Measurements from ENCODE around the gene LHX6. TPM values are rescaled to one million over a fixed set of nuclear protein-coding genes. Genes with fewer than 3 reads are reported as not detected.

Gene LHX6
- total RNA-seq, 4 donors from 2014 or later, result 0.68 to 12.7 (median 1.4) TPM; not detected in 1

DNA sequence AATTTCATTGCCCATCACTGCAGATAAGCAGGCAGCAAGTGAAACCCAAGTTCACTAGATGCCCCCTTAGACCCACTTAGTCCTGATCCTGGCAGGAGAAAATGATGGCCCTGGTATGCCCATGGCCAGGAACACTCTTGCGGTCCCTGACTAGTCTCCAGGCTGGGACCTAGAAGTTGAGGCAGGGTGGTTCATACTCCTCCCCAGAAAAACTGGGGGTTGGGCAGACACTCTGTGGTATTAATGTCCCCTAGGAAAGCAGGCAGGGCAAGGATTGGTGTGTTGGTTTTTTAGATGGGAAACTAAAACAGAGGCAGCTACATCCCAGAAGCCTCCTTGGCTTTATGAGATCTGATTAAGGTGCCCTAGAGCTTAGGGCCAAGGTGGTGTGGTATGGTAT lies 13.1 kb downstream of the LHX6 start:
- Histone ChIP-seq H3K9me3 (no peaks in the 10 kb centered on the region), H3K27ac (no peak overlapping the region), H3K4me3 (no peak overlapping the region), H3K36me3 (no peaks in the 10 kb centered on the region), H3K4me1 (peaks cover 19 to 33% (median 24%) of the 10 kb centered on the region in 4 donors), H3K27me3 (peaks cover 100% of the 10 kb centered on the region)
- in situ Hi-C loops (cut with MboI; ENCODE audit: low pct_ligation_motif_present in 1 of 4, low pct_unique_long_range_greater_than_20kb in 1 of 4, low sequenced_read_pairs in 3 of 4), result no loop called here
- intact Hi-C loops (cut with DNase I; ENCODE audit: low total_unique reads), result no loop called here
- 100% methylated on average over 1 of the region's 1 CpG; no CpG with 5 or more reads in 1 of the 2 donors for WGBS, 2 donors (ENCODE audit: low coverage in 1 of 2)
- TF ChIP-seq EP300 (IDR thresholded peaks at IDR 0.05; ENCODE audit: low read depth) (no peak), CTCF (IDR thresholded peaks at IDR 0.05) (no peak), POLR2A (IDR thresholded peaks at IDR 0.05) (no peak), POLR2AphosphoS5 (IDR thresholded peaks at IDR 0.05) (no peak)
- DNase-seq, result no peak

- peak overlapping the region in 1 of 4 donors; percentile 50 for H3K4me3 ChIP-seq
- peaks cover 15 to 23% (median 19%) of the 10 kb centered on the region in 4 donors for H3K4me1 ChIP-seq
- in situ Hi-C loops (cut with MboI; ENCODE audit: low pct_ligation_motif_present in 1 of 4, low pct_unique_long_range_greater_than_20kb in 1 of 4, low sequenced_read_pairs in 3 of 4), result no loop called here
- H3K27ac ChIP-seq, result no peak overlapping the region
- 58 to 86% methylated on average over 4 to 9 of the region's 9 CpGs for WGBS, 2 donors (ENCODE audit: low coverage in 1 of 2)
- peaks cover 94% of the 10 kb centered on the region for H3K27me3 ChIP-seq
- intact Hi-C loops (cut with DNase I; ENCODE audit: low total_unique reads), result no loop called here
- DNase-seq, result no peak
- no peak for TF ChIP-seq CTCF (IDR thresholded peaks at IDR 0.05)
- no peak for TF ChIP-seq POLR2AphosphoS5 (IDR thresholded peaks at IDR 0.05)
- no peak for TF ChIP-seq EP300 (IDR thresholded peaks at IDR 0.05; ENCODE audit: low read depth)
- TF ChIP-seq POLR2A (IDR thresholded peaks at IDR 0.05), result no peak
- H3K36me3 ChIP-seq, result no peaks in the 10 kb centered on the region
- H3K9me3 ChIP-seq, result no peaks in the 10 kb centered on the region
Observed at GRCh38 chr9:122214507-122214906, 14.2 kb downstream of the LHX6 start.

GRCh38 chr9:122213589-122214413 lies 15.0 kb downstream of the LHX6 start:
- in situ Hi-C loops (cut with MboI; ENCODE audit: low pct_ligation_motif_present in 1 of 4, low pct_unique_long_range_greater_than_20kb in 1 of 4, low sequenced_read_pairs in 3 of 4), result no loop called here
- WGBS, 2 donors (ENCODE audit: low coverage in 1 of 2), result 8% methylated on average over 55 of the region's 93 CpGs; no CpG with 5 or more reads in 1 of the 2 donors
- no peaks in the 10 kb centered on the region for H3K36me3 ChIP-seq
- TF ChIP-seq EP300 (IDR thresholded peaks at IDR 0.05; ENCODE audit: low read depth) (no peak), POLR2A (IDR thresholded peaks at IDR 0.05) (no peak), CTCF (IDR thresholded peaks at IDR 0.05) (no peak)
- H3K27me3 ChIP-seq, result peaks cover 87% of the 10 kb centered on the region
- H3K4me3 ChIP-seq, result peak overlapping the region in 3 of 4 donors; percentile 7 to 50 (median 36)
- peaks cover 11 to 16% (median 13%) of the 10 kb centered on the region in 4 donors for H3K4me1 ChIP-seq
- no peak overlapping the region for H3K27ac ChIP-seq
- intact Hi-C loops (cut with DNase I; ENCODE audit: low total_unique reads), result no loop called here
- peak; percentile 49 for DNase-seq
- H3K9me3 ChIP-seq, result no peaks in the 10 kb centered on the region

GRCh38 chr9:122213102-122213588 lies 15.6 kb downstream of the LHX6 start:
- Histone ChIP-seq H3K27me3 (peaks cover 80% of the 10 kb centered on the region), H3K4me3 (peak overlapping the region in 1 of 4 donors; percentile 50), H3K9me3 (no peaks in the 10 kb centered on the region), H3K4me1 (peaks cover 11 to 13% (median 11%) of the 10 kb centered on the region in 4 donors), H3K36me3 (no peaks in the 10 kb centered on the region), H3K27ac (no peak overlapping the region)
- no peak for DNase-seq
- in situ Hi-C loops (cut with MboI; ENCODE audit: low pct_ligation_motif_present in 1 of 4, low pct_unique_long_range_greater_than_20kb in 1 of 4, low sequenced_read_pairs in 3 of 4), result no loop called here
- TF ChIP-seq POLR2AphosphoS5 (IDR thresholded peaks at IDR 0.05), result no peak
- no peak for TF ChIP-seq POLR2A (IDR thresholded peaks at IDR 0.05)
- no peak for TF ChIP-seq CTCF (IDR thresholded peaks at IDR 0.05)
- intact Hi-C loops (cut with DNase I; ENCODE audit: low total_unique reads), result no loop called here
- 51 to 80% methylated on average over 3 to 20 of the region's 20 CpGs for WGBS, 2 donors (ENCODE audit: low coverage in 1 of 2)
